ENCODE results near the gene CD34. TPM values are rescaled to one million over a fixed set of nuclear protein-coding genes. Genes with fewer than 3 reads are reported as not detected.

CD34 gene
- total RNA-seq, 2 donors from 2014 or later: 0.05 to 0.09 TPM

DNA sequence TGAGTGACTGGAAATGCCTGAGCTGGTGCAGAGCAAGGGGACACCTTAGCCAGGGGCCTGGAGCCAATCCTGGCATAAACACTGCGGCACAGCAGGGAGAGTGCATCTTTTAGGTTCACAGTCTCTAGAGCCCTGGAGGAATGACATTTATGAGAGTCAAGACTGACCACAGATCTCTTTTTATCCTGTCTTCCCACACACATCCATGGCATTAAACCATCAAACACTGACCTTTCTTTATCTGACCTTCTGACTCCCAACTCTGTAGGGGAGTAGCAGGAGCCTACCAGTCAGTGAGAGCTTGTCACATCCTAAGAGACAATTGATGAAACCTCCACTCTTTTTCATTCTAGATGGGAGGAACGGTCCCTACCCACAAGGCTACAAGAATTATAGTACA is 7.9 kb downstream of the CD34 start:
- DNase-seq (no peak), ATAC-seq (replicated peaks in 1 of 2) (no peak)
- Mint-ChIP-seq H3K36me3 (ENCODE audit: insufficient read depth in 2 of 2) (no peaks in the 10 kb centered on the region), H3K9me3 (no peaks in the 10 kb centered on the region), H3K27ac (no peak overlapping the region), H3K4me3 (no peak overlapping the region), H3K27me3 (ENCODE audit: low read depth) (no peaks in the 10 kb centered on the region), H3K4me1 (ENCODE audit: low read depth) (peaks cover 17% of the 10 kb centered on the region)

DNA sequence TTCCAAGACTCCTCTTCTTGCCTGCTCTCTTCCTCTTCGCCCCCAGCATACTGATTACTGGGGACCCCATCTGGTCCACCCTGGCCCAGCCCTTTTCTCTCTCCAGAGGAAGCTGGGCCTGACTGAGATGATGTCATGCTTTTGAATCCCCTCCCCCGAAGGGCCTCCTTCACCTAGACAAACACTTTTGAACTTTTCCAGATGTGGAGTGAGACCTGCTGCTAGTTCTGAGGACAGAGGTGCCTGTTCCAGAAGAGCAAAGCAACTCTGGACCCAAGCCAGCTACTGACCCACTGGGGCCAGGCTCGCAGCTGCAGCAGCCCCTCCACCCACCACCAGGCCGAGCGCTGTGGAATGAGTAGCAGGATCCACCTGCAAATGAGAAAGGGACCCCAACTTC is 8.4 kb downstream of the CD34 start:
- no peak for ATAC-seq (replicated peaks in 1 of 2)
- no peaks in the 10 kb centered on the region for H3K27me3 Mint-ChIP-seq (ENCODE audit: low read depth)
- H3K9me3 Mint-ChIP-seq: no peaks in the 10 kb centered on the region

DNA sequence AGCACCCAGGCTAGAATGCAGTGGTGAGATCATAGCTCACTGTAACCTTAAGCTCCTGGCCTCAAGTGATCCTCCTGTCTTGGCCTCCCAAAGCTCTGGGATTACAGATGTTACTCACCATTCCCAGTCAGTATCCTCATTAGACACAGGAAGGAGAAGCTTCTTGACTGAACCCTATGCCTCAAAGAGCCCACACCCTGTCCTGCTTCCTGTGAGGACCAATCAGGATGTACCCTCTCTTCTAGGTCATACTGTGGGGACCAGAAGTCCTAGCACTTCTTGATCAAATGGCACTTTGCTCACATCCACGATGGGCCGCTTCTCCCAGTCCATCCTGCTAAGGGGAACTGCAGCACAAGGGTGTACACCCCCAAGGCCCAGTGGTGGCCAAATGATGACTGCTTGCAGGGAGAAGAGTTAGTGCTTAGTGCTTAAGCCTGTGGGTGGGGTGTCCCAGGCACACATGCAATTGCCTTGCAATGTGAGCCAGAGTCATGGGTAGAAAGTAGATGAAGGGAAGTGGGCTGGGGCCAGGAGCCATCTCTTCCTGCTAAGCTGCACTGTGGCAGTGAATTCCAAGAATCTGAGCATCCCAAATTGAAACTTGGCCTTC is 9.8 kb downstream of the CD34 start:
- ATAC-seq (replicated peaks in 1 of 2): no peak

More for the DNA sequence above, 8.4 kb downstream of the CD34 start:
- no peaks in the 10 kb centered on the region for H3K36me3 Mint-ChIP-seq (ENCODE audit: insufficient read depth in 2 of 2)
- H3K27ac Mint-ChIP-seq: no peak overlapping the region
- DNase-seq: no peak
- H3K4me1 Mint-ChIP-seq (ENCODE audit: low read depth): peaks cover 17% of the 10 kb centered on the region
- no peak overlapping the region for H3K4me3 Mint-ChIP-seq

DNA sequence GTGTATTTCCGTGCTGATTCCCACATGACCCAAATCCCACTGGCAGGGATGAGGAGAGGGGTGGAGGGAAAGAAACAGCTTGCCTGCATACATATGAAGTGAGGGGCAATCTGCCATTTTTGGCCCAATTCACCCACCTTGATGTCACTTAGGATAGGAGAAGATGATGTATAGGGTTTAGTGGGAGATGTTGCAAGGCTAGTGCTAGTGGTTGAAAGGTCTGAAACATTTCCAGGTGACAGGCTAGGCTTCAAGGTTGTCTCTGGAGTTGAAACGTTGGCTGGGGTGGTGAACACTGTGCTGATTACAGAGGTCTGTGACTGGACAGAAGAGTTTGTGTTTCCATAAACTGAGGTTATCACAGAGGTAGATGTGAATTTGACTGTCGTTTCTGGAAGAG is 12.1 kb downstream of the CD34 start:
- DNase-seq (no peak), ATAC-seq (replicated peaks in 1 of 2) (no peak)
- H3K27ac Mint-ChIP-seq: no peak overlapping the region

More for the DNA sequence above, 9.8 kb downstream of the CD34 start:
- no peak for DNase-seq
- no peaks in the 10 kb centered on the region for H3K27me3 Mint-ChIP-seq (ENCODE audit: low read depth)
- H3K4me3 Mint-ChIP-seq: no peak overlapping the region
- no peaks in the 10 kb centered on the region for H3K9me3 Mint-ChIP-seq
- no peaks in the 10 kb centered on the region for H3K36me3 Mint-ChIP-seq (ENCODE audit: insufficient read depth in 2 of 2)
- peaks cover 17% of the 10 kb centered on the region for H3K4me1 Mint-ChIP-seq (ENCODE audit: low read depth)
- H3K27ac Mint-ChIP-seq: no peak overlapping the region

DNA sequence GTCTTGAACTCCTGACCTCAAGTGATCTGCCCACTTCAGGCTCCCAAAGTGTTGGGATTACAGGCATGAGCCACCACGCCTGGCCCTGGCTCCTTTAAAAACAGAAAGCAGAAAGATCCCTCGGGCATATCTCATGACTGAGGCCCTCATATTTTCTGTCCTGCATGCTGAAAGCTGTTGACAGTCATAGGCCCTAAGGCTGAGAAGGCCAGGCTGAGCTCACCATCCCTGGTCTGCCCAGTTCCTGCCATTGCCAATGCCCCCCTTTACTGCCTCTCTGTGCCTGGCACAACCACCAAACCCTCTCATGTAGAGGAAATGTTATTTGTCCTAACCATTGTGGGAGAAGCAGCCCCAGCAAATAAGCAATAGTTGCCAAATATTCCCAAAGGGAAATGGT is 12.7 kb downstream of the CD34 start:
- ATAC-seq (replicated peaks in 1 of 2) (no peak), DNase-seq (no peak)
- Mint-ChIP-seq H3K4me3 (no peak overlapping the region), H3K36me3 (ENCODE audit: insufficient read depth in 2 of 2) (no peaks in the 10 kb centered on the region), H3K27ac (no peak overlapping the region), H3K9me3 (no peaks in the 10 kb centered on the region), H3K27me3 (ENCODE audit: low read depth) (no peaks in the 10 kb centered on the region), H3K4me1 (ENCODE audit: low read depth) (no peaks in the 10 kb centered on the region)

More for the DNA sequence above, 12.1 kb downstream of the CD34 start:
- Mint-ChIP-seq H3K4me1 (ENCODE audit: low read depth) (peaks cover 6% of the 10 kb centered on the region), H3K4me3 (no peak overlapping the region), H3K9me3 (no peaks in the 10 kb centered on the region), H3K27me3 (ENCODE audit: low read depth) (no peaks in the 10 kb centered on the region), H3K36me3 (ENCODE audit: insufficient read depth in 2 of 2) (no peaks in the 10 kb centered on the region)

DNA sequence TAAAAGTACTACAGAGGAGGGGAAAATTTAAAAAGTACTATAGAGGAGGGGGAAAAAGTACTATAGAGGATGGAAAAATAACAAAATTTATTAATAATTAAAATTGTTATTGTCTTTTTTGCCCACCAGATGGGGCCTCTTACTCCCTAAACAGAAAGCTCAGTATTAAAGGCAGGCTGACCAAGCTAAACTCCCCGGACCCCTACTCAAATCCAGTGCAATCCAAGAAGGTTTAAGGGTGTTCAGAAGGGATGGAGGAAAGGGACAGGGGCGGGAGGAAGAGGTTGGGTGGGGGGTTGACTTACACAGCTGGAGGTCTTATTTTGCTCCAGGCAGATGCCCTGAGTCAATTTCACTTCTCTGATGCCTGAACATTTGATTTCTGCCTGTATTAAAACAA is 13.7 kb downstream of the CD34 start:
- Mint-ChIP-seq H3K9me3 (no peaks in the 10 kb centered on the region), H3K4me1 (ENCODE audit: low read depth) (no peaks in the 10 kb centered on the region), H3K4me3 (no peak overlapping the region), H3K27me3 (ENCODE audit: low read depth) (no peaks in the 10 kb centered on the region), H3K27ac (no peak overlapping the region), H3K36me3 (ENCODE audit: insufficient read depth in 2 of 2) (no peaks in the 10 kb centered on the region)
- ATAC-seq (replicated peaks in 1 of 2) (no peak), DNase-seq (no peak)

DNA sequence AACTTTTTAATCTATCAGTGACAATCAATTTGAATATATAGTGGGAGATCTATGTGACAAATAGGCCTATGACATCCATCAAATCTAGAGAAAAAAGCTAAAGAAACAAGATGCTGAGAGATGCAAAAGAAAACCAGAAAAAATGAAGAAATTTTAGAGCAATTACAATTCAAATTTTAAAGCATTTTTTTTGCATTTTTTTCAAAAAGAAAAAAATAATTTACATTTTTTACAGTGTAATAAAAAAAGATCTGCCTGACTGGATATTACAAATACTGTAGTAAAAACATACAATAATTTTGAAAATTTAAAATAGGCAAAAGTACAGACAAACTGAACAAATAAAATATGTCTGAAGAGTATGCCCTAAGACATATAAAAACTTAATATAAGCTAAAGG is 14.4 kb downstream of the CD34 start:
- no peak overlapping the region for H3K27ac Mint-ChIP-seq

DNA sequence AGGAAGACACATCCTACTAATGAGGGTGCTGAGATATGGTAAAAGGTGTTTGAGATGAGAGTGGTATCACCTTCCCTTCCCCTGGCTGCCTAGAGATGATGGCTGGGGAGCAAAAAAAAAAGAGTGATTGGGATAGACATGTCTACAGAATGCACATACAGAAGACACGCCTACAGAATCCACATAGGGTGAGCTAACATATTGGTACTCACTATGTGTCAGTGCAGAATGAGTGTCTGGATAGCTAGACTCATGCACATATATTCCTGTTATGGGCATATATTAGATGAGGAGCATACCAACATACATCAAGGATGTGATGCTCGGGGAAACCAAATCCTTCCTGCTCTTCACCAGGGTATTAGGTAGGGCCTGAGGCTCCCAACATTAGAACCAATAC is 16.2 kb downstream of the CD34 start:
- no peak for ATAC-seq (replicated peaks in 1 of 2)

More for the DNA sequence above, 14.4 kb downstream of the CD34 start:
- H3K36me3 Mint-ChIP-seq (ENCODE audit: insufficient read depth in 2 of 2): no peaks in the 10 kb centered on the region
- H3K27me3 Mint-ChIP-seq (ENCODE audit: low read depth): no peaks in the 10 kb centered on the region
- H3K9me3 Mint-ChIP-seq: no peaks in the 10 kb centered on the region
- DNase-seq: no peak
- H3K4me3 Mint-ChIP-seq: no peak overlapping the region
- no peak for ATAC-seq (replicated peaks in 1 of 2)
- H3K4me1 Mint-ChIP-seq (ENCODE audit: low read depth): no peaks in the 10 kb centered on the region

DNA sequence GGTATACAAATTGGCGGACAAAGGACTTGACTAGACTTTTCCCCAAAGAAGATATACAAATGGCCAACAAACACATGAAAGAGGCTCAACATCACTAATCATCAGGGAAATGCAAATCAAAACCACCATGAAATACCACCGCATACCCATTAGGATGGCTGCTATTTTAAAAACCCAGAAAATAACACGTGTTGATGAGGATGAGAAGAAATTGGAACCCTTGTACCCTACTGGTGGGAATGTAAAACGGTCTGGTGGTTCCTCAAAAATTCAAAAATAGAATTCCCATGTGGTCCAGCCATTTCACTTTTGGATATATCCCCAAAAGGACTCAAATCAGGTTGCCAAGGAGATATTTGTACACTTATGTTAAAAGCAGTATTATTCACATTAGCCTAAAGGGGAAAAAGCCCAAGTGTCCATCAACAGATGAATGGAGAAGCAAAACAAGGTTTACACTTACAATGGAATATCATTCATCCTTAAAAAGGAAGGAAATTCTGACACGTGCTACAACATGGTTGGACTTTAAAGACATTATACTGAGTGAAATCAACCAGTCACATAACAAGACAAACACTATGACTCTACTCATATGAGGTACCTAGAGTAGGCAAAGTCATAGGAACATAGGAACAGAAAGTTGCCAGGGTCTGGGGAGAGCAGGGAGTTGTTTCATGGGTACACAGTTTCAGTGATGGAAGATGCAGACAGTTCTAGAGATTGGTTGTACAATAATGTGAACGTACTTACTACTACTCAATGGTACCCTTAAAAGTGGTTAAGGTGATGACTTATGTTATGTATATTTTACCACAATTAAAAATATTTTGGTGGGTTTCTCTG is 17.0 kb downstream of the CD34 start:
- Mint-ChIP-seq H3K36me3 (ENCODE audit: insufficient read depth in 2 of 2) (no peaks in the 10 kb centered on the region), H3K4me1 (ENCODE audit: low read depth) (no peaks in the 10 kb centered on the region), H3K9me3 (no peaks in the 10 kb centered on the region), H3K27ac (no peak overlapping the region), H3K4me3 (no peak overlapping the region), H3K27me3 (ENCODE audit: low read depth) (no peaks in the 10 kb centered on the region)
- ATAC-seq (replicated peaks in 1 of 2): no peak
- DNase-seq: no peak

More for the DNA sequence above, 16.2 kb downstream of the CD34 start:
- no peaks in the 10 kb centered on the region for H3K4me1 Mint-ChIP-seq (ENCODE audit: low read depth)
- H3K27me3 Mint-ChIP-seq (ENCODE audit: low read depth): no peaks in the 10 kb centered on the region
- no peaks in the 10 kb centered on the region for H3K36me3 Mint-ChIP-seq (ENCODE audit: insufficient read depth in 2 of 2)
- no peaks in the 10 kb centered on the region for H3K9me3 Mint-ChIP-seq
- no peak overlapping the region for H3K4me3 Mint-ChIP-seq
- H3K27ac Mint-ChIP-seq: no peak overlapping the region
- DNase-seq: no peak

DNA sequence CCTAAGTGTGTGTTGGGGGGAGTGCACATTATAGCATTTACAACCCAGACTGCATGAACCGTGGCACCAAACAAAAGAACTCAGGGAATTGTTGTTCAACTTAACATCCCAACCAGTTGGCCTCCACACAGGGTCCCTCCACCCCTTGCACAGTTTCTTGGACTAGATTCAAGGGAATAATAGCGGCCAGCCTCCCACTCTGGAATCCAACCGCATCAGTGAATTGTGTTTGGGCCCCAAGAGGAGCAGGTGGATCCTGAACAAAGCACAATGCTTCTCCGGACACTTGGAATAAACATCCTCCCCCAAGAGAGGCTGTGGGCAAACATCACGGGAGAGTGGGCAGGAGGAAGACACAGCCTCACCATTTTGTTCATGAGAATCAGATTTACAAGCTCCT is 18.2 kb downstream of the CD34 start:
- ATAC-seq (replicated peaks in 1 of 2) (no peak), DNase-seq (no peak)
- Mint-ChIP-seq H3K36me3 (ENCODE audit: insufficient read depth in 2 of 2) (no peaks in the 10 kb centered on the region), H3K27me3 (ENCODE audit: low read depth) (no peaks in the 10 kb centered on the region), H3K9me3 (no peaks in the 10 kb centered on the region), H3K4me3 (no peak overlapping the region), H3K27ac (no peak overlapping the region), H3K4me1 (ENCODE audit: low read depth) (no peaks in the 10 kb centered on the region)

DNA sequence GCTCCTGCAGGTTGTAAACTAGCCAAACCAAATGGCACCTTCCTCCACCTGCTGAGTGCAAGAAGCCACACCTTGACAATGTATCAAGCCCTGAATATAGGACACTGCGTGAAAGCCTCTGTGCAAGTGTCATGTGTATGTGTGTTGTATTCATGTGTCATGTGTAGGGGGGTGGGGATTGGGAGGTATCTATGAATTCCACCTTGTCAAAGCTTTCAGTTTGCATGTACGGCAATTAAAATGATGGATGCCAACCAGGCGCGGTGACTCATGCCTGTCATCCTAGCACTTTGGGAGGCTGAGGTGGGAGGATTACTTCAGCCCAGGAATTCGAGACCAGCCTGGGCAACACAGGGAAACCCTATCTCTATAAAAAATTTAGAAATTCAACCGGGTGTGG is 19.8 kb downstream of the CD34 start:
- H3K27me3 Mint-ChIP-seq (ENCODE audit: low read depth): peaks cover 11% of the 10 kb centered on the region
- H3K4me1 Mint-ChIP-seq (ENCODE audit: low read depth): no peaks in the 10 kb centered on the region
- no peak overlapping the region for H3K4me3 Mint-ChIP-seq
- no peak for ATAC-seq (replicated peaks in 1 of 2)
- H3K27ac Mint-ChIP-seq: no peak overlapping the region
- H3K9me3 Mint-ChIP-seq: no peaks in the 10 kb centered on the region
- no peak for DNase-seq
- no peaks in the 10 kb centered on the region for H3K36me3 Mint-ChIP-seq (ENCODE audit: insufficient read depth in 2 of 2)

DNA sequence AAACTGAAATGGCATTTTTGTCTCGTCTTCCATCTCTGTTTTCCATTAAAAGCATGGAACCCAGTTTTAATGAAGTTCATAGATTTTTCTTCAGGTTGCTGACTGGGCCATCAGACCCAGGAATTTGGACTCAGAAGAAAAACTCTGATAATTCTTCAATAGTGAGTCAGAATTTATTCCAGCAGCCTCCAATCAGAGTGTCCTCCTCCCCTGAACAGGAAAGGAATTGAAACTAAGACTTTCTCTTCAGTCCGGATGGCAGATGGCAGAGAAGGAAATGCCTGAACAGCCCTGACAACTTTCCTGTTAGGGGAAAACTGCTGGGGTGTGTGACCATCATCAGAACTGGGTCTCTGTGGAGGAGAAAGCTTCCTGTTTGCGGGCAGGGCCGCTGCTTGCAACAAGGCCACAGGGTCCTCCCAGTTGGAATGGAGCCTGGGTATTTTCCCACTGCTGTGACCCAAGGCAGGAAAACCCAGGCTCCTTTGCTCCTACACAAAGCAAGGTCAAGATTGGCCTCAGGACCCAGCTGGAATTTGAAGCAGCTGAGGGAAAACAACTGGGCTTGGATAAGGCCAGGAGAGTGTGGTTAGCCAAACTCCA is 20.7 kb downstream of the CD34 start:
- H3K4me1 Mint-ChIP-seq (ENCODE audit: low read depth): peaks cover 3% of the 10 kb centered on the region
- H3K4me3 Mint-ChIP-seq: no peak overlapping the region
- no peak for ATAC-seq (replicated peaks in 1 of 2)
- DNase-seq: no peak
- H3K27ac Mint-ChIP-seq: no peak overlapping the region
- H3K27me3 Mint-ChIP-seq (ENCODE audit: low read depth): peaks cover 11% of the 10 kb centered on the region
- no peaks in the 10 kb centered on the region for H3K9me3 Mint-ChIP-seq
- no peaks in the 10 kb centered on the region for H3K36me3 Mint-ChIP-seq (ENCODE audit: insufficient read depth in 2 of 2)

DNA sequence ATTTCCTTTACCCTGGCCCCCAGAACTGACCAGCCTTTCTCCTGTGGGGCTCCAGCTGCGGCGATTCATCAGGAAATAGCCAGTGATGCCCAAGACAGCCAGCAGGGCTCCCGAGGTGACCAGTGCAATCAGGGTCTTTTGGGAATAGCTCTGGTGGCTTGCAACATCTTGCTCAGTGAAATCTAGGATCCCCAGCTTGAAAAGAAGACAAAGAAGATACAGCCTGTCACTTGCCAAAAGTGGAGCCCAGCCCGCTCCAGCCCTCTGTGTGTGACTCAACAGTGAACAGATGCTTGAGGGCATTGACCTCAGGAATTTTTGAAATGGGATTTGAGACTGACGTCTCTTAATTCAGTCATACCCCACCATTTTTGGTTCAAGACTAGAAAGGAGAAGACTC is 22.3 kb downstream of the CD34 start:
- Mint-ChIP-seq H3K27me3 (ENCODE audit: low read depth) (peaks cover 11% of the 10 kb centered on the region), H3K27ac (no peak overlapping the region), H3K9me3 (no peaks in the 10 kb centered on the region), H3K4me3 (no peak overlapping the region), H3K4me1 (ENCODE audit: low read depth) (peaks cover 18% of the 10 kb centered on the region), H3K36me3 (ENCODE audit: insufficient read depth in 2 of 2) (no peaks in the 10 kb centered on the region)
- DNase-seq (no peak), ATAC-seq (replicated peaks in 1 of 2) (no peak)

Data from activated T-cell treated with anti-CD3 and anti-CD28 coated beads, Interleukin-2, amount 50 U/mL, for 72 hours (primary cell).